ENCODE measurements around the gene RERE.

DNA sequence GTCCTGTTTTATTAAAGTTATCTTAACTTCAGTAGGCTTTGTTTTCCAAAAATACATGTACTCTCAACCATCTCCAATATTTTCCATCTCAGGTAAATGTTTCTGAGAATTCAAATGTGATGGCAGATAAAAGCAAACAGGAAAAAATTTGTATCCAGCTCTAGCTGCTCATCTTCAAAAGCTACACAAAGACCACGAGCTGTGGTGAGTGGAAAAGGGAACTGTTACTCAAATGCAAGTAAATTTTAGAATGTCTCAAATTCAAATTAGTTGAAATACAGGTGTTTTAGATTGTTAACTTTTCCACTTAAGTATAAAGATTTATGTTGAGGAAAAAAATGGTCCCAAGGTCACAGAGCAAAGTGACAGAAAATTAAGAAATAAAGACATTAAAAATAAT is 283.5 kb downstream of the RERE start:
- TF ChIP-seq, protein P1, sequence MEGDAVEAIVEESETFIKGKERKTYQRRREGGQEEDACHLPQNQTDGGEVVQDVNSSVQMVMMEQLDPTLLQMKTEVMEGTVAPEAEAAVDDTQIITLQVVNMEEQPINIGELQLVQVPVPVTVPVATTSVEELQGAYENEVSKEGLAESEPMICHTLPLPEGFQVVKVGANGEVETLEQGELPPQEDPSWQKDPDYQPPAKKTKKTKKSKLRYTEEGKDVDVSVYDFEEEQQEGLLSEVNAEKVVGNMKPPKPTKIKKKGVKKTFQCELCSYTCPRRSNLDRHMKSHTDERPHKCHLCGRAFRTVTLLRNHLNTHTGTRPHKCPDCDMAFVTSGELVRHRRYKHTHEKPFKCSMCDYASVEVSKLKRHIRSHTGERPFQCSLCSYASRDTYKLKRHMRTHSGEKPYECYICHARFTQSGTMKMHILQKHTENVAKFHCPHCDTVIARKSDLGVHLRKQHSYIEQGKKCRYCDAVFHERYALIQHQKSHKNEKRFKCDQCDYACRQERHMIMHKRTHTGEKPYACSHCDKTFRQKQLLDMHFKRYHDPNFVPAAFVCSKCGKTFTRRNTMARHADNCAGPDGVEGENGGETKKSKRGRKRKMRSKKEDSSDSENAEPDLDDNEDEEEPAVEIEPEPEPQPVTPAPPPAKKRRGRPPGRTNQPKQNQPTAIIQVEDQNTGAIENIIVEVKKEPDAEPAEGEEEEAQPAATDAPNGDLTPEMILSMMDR (conservative IDR thresholded peaks at IDR 0.05) = no peak
- TF ChIP-seq EZH2 (IDR thresholded peaks at IDR 0.05; ENCODE audit: low read depth) = no peak

Measured in PC-9 (cell line).